Measurements from ENCODE around the gene C10orf120.

The C10orf120 gene

DNA sequence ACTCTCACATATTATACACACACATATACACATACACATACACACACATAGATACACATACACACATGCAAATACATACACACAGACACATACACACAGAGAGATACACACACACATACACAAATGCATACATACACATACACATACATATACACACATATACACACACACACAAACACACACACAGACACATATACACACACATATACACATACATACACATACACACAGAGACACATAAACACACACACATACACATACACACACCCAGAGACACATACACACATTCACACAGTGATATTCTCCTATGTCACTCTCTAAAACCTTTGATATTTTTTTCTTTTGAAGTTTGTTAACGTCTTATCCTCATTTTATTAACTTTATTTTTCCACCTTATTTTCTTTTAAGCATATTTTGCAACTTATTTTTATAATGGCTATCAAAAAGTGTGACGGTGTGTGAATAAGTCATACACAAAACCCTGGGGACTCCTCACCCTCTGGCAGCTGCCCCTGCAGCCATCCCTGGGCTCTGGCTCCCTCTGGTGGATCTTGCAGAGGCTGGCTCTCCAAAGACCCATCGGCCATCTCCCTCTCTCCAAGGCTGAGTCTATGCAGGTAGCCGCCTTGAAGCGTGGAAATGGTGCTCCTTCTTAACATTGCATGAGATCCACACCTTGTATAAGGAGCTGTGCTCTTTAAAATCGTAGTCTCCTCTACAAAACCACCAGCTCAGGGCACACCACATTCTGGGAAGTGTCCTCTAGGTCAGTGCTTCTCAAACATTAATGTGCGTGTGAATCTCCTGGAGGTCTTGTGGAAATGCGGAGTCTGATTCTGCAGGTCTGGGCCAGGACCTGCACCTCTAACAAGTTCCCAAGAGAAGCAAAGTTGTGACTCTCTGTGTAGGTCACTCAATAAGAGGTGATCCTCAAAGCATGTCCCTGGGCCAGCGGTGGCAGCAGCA is 4.1 kb upstream of the C10orf120 start:
- TF ChIP-seq, protein P1, sequence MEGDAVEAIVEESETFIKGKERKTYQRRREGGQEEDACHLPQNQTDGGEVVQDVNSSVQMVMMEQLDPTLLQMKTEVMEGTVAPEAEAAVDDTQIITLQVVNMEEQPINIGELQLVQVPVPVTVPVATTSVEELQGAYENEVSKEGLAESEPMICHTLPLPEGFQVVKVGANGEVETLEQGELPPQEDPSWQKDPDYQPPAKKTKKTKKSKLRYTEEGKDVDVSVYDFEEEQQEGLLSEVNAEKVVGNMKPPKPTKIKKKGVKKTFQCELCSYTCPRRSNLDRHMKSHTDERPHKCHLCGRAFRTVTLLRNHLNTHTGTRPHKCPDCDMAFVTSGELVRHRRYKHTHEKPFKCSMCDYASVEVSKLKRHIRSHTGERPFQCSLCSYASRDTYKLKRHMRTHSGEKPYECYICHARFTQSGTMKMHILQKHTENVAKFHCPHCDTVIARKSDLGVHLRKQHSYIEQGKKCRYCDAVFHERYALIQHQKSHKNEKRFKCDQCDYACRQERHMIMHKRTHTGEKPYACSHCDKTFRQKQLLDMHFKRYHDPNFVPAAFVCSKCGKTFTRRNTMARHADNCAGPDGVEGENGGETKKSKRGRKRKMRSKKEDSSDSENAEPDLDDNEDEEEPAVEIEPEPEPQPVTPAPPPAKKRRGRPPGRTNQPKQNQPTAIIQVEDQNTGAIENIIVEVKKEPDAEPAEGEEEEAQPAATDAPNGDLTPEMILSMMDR (IDR thresholded peaks at IDR 0.05), result peak; percentile 97

DNA sequence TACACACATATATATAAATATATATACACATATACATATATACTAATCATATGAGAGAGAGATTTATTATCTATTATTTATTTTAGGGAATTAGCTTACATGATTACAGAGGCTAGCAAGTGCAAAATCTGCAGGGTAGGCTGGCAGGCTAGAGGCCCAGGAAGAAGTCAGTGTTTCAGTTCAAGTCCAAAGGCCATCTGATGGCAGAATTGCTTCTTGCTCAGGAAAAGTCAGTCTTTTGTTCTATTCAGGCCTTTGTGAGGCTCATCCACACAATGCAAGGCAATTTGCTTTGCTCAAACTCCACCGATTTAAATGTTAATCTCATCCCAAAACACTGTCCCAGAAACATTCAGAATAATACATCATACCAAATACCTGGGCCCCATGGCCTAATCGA is 2.6 kb upstream of the C10orf120 start:
- TF ChIP-seq, protein P1 (IDR thresholded peaks at IDR 0.05), result no peak

DNA sequence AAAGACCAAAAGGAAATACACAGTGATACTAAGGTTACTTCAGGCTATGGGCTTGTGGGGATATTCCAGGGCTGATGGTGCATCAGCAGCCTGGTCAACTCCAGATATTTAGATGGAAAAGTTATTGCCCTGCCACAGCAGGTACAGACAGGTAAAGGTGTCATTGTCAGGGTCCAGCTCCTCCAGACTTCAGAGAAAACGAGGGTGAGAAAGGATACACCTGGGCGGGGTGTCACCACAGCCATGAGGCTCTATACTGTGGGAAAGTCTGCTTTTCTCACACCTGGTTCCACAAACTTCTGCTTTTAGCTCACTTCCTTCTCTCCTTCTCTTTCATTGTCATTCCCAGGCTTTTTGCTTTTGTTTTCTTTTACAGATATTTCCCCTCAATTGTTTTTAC is 2.0 kb upstream of the C10orf120 start:
- TF ChIP-seq, protein P1 (IDR thresholded peaks at IDR 0.05), result no peak

DNA sequence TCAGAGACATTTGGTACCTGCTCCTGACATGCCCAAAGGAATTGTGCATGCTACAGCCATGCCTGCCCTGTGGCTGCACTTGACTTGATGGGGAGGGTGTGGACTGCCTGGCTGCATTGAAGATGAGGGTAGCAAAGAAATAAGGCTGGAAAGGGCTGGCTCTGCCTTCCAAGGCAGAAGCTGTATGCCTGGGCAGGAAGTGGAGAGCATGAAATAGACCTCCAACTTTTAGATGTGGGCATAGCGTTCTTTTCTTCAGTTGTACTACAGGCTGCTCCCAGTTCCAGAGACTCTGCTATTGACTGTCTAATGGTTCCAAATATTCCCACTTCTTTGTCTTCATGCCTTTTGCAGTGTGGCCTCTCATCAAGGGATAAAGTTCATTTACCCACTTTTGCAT is 3.0 kb downstream of the C10orf120 start:
- TF ChIP-seq, protein P1 (IDR thresholded peaks at IDR 0.05), result no peak

DNA sequence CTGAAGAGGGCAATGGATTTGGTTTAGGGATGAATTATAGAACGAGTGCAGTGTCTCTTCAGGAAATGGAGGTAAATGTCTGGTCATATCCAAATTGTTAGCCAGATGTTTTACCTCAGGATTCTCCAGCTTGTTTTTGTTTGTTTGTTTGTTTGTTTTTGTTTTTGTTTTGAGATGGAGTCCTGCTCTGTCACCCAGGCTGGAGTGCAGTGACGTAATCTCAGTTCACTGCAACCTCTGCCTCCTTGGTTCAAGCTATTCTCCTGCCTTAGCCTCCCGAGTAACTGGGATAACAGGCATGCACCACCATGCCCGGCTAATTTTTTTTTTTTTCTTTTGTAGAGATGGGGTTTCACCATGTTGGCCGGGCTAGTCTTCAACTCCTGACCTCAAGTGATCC is 6.9 kb downstream of the C10orf120 start:
- TF ChIP-seq, protein P1 (IDR thresholded peaks at IDR 0.05), result no peak

DNA sequence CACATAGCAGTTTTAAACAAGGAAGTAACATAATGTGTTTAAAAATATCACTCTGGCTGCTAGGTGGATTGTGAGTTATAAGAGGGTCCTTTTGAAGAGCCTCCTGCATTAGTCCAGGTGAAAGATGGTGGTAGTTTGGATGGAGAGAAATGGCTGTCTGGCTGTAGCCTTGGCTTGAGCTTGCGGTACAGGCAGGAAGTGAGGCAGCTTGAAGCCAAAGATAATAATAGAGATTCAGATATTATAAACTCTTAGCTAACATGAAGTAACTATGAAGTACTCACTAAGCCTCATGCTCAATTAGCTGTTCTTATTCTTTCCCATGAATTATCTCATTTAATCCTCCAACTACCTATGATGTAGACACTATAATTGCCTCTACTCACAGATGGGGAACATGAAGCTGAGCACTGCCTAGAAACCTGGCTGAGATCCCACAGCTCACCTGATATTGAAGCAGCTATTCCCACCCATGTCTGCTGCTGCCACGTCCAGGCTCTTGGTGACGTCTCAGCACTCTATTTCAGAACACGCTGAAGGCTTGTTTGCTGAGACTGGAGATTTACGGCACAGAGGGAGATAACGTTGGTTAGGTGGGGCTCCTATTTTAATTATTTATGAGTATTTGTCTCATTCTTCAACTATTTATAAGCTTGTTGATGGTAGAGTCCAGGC is 10.4 kb downstream of the C10orf120 start:
- TF ChIP-seq, protein P1 (IDR thresholded peaks at IDR 0.05), result no peak

DNA sequence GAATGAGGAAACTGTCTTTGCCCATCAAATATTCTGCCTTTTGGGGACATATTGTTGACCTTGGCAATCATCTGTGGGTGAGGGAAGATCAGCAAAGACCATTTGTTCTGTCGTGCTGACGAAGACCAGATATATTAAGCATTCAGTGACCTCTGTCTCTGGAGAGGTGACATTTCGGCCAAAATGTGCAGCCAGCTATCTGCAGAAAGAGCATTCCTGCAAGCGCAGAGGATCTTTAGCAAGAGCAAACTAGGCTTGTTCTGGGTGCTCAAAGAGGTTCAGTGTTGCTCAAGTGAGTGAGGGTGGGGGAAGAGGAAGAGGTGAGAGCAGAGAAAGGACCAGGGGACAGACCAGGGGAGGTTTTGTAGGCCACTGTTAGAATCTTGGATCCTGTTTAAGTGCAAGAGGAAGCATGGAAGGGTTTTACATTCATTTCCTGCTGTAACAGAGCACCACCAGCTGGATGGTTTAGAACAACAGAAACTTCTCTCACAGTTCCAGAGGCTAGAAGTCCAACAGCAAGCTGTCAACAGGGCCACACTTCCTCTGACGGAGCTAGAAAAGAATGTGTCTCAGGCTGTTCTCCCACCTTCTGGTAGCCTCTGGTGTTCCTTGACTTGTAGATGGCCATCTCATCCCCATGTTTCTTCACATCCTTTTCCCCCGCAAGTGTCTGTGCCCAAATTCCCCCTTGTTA is 11.2 kb downstream of the C10orf120 start:
- TF ChIP-seq, protein P1 (IDR thresholded peaks at IDR 0.05), result no peak

Data from LNCAP (cell line).